HG03354 (cell line): ENCODE data around the gene TLK1.

Experiments used
- ATAC-seq: cut with Tn5 transposase; IDR thresholded peaks from one replicate; pipeline ENCODE4 v1.9.1; 2021; ENCODE audit warnings: mild to moderate bottlenecking; ENCODE audit not compliant: unreplicated experiment, poor library complexity, severe bottlenecking

The TLK1 gene

GRCh38 chr2:171025214-171025613 is 135.5 kb downstream of the TLK1 start:
- ATAC-seq = no peak

- peak; percentile 66 for ATAC-seq
These were observed 142.2 kb downstream of the TLK1 start for GRCh38 chr2:171018522-171018921.

GRCh38 chr2:171016125-171016524 is 144.6 kb downstream of the TLK1 start:
- no peak for ATAC-seq

- no peak for ATAC-seq
These were observed 146.8 kb downstream of the TLK1 start for GRCh38 chr2:171013851-171014250.

- no peak for ATAC-seq
These were observed 151.3 kb downstream of the TLK1 start for GRCh38 chr2:171009386-171009785.

GRCh38 chr2:171008550-171009205 is 152.0 kb downstream of the TLK1 start:
- no peak for ATAC-seq

GRCh38 chr2:171004833-171005232 is 155.9 kb downstream of the TLK1 start:
- no peak for ATAC-seq

- ATAC-seq = no peak
These were observed 156.3 kb downstream of the TLK1 start for GRCh38 chr2:171004363-171004762.

- no peak for ATAC-seq
These were observed 161.0 kb downstream of the TLK1 start for GRCh38 chr2:170999654-171000053.

GRCh38 chr2:170997893-170998597 is 162.6 kb downstream of the TLK1 start:
- no peak for ATAC-seq

GRCh38 chr2:170996316-170996715 is 164.4 kb downstream of the TLK1 start:
- ATAC-seq = no peak

GRCh38 chr2:170991398-170992182 is 169.1 kb downstream of the TLK1 start:
- ATAC-seq = no peak

- no peak for ATAC-seq
These were observed 174.0 kb downstream of the TLK1 start for GRCh38 chr2:170986566-170987258.

GRCh38 chr2:170985407-170985806 is 175.3 kb downstream of the TLK1 start:
- ATAC-seq = no peak

GRCh38 chr2:170984079-170984478 is 176.6 kb downstream of the TLK1 start:
- no peak for ATAC-seq

- ATAC-seq = no peak
These were observed 184.8 kb downstream of the TLK1 start for GRCh38 chr2:170975943-170976270.

GRCh38 chr2:170975127-170975942 is 185.4 kb downstream of the TLK1 start:
- ATAC-seq = no peak

GRCh38 chr2:170974304-170974993 is 186.2 kb downstream of the TLK1 start:
- no peak for ATAC-seq
